ENCODE data around the gene ELOVL3.
"Not testable (repeated sequence)": the region's sequence is repeated elsewhere in the genome, so short reads cannot be mapped to it uniquely, and the experiment has no call there.

The ELOVL3 gene

DNA sequence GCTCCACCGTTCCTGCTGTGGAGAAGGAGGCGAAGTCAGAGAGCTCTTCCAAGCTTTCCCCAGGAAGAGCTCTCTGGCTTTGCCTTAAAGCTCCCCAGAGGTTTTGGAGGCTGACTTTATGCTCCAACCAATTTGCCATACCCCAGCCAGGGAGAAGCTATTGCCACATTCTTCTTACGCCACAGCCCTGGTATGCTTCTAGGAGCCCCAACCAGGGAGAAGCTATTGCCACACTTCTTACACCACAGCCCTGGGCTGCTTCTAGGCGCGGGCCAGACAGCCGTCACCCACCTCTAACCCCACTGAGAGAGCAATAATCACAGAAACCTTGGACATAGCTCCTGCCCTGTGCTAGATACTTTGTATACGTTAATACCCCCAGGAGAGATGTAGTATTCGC is 951 bp downstream of the ELOVL3 start:
- DNase-seq: no peak

DNA sequence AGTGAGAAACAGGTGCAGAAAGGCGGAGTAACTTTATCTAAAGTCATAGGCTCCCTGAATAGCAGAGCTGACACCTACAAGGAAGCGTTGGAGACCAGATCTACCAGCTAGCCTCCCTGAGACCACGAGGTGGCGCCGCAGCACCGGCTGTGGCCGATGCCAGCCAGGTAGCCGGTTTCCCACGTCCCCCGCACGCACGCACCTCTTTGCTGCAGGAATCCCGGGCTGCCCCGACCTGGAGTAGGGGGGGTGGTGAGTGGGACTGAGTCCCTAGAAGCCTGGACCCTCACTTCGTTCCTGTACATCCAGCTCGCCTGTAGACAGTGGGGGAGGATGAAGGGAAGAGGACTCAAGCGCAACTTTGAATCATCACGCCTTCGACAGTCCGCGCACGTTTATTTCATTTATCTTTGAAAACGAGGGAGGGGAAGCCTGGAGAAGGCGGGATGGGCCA is 3.7 kb downstream of the ELOVL3 start:
- peak; percentile 33 to 46 for DNase-seq

DNA sequence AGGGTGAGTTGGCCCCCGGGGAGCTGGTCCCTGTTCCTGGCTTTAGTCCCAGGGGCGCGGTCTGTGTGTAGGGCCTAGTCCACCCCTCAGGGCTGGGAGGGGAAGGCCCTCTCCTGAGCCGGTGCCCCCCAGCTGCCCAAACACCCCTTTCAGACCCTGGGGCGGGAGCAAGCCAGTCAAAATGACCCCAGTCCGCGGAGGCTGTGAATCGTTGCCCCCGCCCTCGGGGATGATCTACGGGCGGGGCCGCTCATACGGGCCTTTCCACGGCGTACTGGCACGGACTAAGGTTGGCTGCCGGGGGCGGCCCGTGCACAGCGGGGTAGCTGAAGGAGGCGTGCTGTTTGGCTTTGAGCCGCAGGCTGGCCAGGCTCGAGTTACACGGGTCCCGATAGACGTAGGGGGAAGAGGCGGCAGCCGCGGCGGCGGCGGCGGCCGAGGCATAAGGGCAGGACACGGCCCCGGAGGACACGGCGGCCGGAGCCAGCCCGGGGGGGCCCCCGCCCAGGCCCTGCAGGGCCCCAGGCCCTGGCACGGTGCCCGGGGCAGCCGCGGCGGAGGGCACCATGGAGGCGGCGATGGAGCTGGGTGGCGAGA is 4.3 kb downstream of the ELOVL3 start:
- no peak for DNase-seq

DNA sequence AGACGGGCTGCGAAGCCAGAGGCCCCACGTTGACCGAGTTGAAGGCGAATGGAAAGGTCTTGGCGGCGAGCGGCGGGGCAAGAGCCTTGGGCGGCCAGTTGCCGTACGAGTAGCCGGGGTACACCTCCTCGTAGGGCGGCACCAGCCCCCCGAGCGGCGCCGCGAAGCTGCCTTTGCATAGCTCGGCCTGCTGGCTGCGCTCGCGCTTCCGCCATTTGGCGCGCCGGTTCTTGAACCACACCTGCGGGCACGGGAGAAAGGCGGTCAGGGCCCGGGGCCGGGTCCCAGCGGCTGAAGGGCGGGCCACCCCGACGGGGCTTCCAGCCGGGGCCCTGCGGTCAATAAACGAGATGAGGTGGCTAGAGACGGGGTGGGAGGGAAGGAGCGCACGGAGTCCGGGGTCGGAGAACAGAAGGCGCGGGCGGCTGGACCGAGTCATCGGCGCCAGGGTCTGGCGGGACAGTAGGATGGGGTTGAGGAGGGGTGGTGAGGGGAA is 4.8 kb downstream of the ELOVL3 start:
- DNase-seq: no peak

DNA sequence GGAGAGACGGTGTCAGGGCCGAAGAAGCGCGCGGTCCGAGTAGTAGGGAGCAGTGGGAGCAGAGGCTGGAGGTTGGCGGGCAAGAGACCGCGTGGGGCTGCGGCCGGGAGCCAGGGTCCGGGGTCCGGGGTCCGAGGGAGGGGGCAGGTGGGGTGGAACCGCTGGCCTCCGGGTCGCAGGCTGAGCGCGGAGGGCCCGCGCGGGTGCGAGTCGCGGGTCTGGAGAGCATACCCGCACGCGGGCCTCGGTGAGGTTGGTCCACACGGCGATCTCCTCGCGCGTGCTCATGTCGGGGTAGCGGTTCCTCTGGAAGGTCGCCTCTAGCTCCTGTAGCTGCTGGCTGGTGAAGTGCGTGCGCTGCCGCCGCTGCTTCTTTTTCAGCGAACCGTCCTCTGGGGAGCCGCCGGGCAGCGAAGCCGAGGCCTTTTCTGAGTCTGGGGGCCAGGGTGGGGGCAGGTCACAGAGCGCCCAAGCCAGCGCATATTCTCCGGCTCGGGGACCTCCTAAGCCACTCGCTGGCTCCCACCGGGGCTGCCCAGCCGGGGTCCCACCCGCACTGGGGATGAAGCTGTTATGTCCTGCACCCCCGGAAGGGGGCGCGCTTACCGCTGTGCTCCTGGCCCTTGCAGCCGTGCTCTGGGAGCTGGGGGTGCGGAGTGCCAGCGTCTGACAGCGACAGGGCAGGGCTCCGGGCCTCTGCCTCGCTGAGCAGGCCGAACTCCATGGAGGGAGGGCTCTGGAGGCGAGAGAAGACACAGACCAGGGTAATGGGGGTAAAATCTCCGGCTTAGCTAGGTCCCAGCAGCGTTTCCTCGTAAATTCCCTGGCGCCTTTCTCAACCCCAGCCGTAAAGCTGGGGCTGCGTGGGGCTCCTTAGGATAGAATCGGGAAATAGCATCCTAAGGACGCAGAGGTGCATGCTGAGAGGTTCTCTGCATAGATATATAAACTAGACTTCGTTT is 5.5 kb downstream of the ELOVL3 start:
- peak in 1 of 2 experiments; percentile 24 for DNase-seq

DNA sequence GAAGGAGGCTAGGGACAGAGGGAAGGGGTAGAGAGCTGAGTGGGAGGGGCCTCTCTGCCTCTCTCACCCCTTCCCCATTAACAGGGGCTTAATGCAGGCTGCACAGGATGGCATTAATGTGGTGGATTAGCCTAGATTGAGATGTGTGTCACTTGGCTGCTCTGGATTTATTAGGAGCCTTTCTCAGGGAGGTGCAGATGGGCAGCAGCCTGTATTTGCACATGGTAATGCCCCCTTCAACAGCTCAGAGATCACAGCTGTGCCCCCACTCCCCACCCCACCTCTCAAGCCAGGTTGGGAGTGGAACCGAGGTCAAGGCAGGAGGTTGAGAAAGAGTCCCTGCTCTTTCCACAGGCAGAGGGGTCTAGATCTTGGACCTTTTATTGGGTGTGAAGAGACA is 7.9 kb downstream of the ELOVL3 start:
- DNase-seq: no peak

DNA sequence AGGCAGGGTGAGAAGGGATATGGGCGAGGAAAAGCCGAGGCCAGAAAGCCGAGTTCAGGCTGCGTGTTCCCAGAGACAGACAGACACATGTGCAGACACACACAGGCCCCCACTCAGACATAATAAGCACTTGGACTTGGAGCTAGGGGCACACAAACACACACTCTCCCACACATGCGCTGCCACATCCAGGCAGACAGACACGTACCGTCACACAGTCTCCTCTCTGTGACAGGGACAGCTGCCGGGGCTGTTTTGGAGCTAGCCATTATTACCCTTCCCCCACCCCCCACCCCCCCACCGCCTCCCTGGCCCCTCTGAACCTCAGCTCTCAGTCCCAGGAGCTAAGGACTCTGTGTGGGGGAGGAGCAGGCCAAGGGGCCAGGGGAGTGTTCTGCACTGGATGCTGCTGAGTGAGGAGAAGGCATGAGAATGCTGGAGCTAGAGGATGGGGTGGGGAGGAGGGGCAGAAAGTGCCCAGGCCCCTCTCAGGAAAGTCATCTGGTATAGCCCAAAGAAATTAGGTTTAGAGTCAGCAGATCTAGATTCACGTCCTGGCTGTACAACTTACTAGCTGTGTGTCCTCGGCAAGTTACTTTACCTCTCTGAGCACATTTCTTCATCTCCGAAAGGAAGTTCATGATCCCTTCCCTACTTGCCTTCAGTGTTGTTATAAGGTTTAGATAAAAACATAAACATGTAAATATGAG is 8.9 kb downstream of the ELOVL3 start:
- DNase-seq: no peak

DNA sequence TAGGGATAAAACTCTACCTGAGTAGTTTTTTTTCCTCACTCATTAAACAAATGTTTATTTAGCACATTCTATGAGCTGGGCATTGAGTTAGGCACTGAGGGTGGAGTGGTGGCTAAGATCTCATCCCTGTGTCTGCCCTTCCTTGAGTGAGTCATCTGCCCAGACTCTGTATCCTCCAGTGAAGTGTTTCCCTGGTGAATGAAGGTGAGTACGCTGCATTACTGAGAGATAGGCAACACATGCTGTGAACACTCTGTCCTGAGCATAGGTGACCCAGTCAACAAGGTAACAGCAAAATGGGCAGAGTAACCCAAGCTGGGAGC is 9.5 kb downstream of the ELOVL3 start:
- no peak for DNase-seq

DNA sequence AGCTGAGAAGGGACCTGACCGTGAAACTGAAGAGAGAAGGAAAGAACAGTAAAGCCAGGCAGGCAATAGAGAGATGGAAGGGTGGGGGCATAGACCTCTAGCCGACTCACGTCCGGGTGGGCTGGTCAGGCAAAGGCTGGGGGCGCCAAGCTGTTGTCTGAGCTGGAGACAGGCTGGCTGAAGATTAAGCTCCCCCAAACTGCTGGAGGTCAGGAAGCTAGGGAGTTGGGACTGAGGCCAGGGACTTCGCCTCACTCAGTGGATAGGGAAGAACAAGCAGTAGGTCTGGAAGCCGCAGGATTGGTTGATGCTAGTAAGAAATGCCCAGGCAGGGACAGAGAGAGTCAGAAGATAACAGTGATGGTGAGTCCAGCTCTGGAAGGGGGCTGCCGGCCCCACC is 9.9 kb downstream of the ELOVL3 start:
- DNase-seq: no peak

DNA sequence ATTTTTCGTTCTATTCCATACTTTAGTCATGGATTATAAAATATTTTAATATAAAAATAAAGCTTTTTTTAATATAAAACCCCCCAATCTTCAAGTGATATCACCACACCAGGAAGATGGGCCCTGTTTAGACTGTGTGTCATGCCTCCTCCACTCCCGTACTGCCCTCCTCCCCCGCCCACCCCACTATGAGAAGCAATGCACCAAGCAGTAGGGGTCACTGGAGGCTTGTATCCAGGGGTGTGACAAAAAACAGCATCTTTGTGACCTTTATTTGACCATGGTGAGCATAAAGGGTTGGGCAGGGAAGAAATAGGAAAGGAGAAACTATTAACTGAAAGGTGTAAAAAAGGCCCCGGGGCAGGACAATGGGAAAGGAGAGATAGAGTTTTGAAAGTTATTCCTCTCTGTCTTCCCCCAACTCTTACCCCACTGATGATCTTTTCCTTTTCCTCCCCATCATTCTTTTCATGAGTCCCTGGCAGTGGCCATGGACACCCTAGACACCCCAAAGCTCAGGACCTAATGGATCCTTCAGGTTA is 11.7 kb downstream of the ELOVL3 start:
- no peak for DNase-seq

DNA sequence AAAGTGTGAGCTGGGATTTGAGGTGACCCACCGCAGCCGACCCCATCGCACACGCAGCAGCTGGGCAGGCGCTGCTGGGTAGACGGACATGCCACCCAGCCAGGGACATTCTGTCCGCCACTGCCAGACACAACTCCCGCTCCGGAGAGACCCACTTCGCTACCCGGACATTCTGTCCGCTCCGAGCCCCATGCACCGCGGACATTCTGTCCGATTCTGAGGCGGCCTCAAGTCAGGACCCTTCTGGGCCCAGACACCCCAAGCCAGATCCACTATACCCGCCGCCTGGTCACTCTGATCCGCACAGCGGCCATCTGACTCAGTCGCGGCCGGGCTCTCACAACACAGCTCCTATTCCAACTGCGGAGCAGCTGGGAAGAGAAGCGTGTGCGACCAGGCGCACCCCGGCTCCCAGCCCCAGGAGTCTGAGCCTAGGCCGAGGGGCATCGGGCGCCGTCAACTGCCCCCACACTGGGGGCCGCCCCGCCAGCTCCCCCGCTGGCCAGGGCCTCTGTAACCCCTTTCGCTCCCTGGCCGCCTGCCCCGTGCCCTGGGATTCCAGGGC is 14.4 kb downstream of the ELOVL3 start:
- no peak for DNase-seq

DNA sequence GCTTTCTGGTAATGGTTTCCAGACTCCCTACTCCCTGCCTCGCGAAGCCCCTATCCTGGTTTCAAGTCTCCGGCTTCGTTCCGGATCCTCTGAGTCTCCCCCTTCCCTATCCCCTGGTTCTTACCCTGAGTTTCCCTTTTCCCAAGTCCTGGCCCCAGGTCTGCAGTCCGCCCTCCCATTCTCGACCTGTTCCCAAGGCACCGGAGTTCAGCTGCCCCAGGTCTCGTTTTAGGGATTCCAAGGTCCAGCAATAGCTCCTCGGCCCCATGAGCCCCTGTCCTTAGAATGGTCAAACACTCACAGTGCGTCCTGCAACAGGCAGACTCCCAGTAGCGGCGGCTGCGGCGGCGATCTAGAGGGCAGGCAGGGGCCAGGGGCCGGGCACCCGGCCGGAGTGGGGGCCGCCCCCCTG is 14.9 kb downstream of the ELOVL3 start:
- no peak for DNase-seq

DNA sequence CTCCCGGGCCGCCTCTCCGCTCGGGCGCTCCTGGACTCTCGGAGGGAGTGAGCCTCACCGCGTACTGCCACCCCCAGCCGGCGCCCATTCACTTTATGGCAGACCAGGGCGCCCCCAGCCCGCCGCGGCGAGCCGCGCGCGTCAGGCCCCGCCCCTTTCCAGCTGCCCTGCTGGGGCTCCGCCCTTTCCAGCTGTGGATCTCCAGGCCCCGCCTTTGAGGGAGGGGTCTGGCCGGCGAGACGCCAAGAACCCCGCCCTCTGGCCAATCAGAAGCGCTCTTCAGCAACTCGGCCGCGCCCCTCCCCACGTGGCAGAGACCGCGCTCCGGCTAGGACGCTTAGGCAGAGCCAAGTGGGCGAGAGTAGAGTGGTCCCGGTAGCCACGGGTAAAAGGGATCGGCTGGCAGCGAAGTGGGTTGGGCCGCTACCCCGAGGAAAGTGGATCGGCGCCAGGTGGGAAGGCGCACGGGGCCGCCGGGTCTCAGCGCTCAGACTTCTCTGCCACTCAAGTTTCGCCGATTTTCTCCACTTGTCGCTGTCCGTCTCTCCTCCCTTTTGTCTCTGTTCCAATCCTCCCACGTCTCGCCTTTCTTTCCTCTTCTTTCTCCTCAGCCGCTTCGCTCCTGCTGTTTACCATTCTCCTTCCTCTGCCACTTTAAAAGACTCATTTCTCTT is 15.5 kb downstream of the ELOVL3 start, which contains the start of gene PITX3:
Gene PITX3 (minus strand): TSS at position 69 of the 674 bp plus-strand sequence. CDS start 9,432 bp downstream, outside the sequence.
- DNase-seq: peak; percentile 18 to 67

DNA sequence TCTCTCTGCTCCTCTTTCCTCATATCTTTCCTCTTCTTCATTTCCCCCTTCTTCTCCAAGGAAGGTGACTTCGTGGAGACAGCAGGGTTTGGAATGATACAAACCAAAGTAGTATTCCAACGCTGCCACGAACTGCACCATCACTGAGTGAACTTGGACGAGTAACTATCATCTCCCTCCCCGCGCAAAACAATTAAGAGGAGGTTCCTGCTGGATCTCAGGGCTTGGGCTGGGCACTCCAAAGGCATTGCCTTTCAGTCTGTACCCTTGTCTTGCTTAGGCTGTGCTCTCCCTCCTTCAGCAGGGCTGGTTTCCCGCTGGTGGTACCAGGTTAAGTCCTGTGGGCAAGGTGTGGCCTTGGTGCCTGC is 16.0 kb downstream of the ELOVL3 start:
- DNase-seq: no peak

DNA sequence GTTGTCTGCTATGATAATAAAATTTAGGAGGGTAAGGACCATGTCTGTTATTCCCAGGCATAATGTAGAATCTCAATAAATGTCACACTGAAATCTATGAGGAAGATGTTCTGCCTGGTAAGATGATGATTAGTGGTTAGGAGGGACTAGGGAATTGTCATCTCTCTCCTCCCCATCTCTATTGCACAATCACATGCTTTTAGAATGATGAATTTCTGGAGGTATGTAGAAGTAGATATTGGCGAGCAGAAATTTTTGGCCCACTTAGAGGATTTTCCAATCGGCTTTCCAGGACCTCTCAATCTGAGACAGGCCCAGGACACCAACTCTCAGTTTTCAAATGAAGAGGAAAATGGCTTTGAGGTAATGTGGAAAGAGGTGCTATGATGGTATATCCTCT is 17.2 kb downstream of the ELOVL3 start:
- peak; percentile 16 to 31 for DNase-seq

DNA sequence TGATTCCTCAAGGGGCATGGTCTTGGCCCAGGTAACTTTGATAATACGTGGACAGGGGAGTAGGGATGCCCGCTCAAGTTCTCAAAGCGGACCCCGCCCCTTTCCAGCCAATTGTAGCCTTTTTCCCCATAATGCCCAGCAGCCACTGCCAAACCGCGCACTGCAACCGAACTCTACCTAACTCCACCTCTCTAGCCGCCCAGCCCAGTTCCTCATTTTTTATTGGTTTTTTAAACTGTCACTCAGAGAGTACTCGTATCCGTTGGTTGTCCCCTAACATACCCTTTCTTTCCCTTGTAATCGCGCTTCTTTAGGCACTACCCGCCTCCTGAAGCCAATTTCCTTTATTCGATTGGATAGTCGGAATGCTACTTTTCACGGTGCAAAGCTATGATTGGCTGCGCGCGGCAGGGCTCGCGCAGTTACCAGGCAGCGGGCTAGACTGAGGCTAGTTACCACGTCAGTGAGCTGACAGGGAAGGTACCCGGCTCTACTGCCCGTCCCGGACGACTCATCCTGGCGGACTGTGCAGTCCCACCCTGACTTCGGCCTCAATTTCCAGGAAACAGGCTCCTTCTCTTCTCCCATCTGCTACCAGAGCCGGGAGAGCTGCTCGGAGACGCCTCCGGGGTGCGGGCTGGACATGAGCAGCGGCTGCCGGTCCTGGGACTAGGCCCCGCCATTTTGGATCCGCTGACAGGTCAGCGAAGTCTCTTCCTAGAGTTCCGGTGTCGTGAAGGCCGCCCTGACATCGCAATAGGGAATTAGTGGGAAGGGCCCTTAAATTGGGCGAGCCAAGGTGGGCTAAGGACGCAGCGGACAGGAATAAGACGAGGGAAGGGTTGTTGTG is 19.2 kb downstream of the ELOVL3 start, which contains the start of gene GBF1:
Gene GBF1 (plus strand): TSS at position 451 of the 850 bp plus-strand sequence. CDS start 13,407 bp downstream, outside the sequence.
- peak; percentile 99 to 100 for DNase-seq

DNA sequence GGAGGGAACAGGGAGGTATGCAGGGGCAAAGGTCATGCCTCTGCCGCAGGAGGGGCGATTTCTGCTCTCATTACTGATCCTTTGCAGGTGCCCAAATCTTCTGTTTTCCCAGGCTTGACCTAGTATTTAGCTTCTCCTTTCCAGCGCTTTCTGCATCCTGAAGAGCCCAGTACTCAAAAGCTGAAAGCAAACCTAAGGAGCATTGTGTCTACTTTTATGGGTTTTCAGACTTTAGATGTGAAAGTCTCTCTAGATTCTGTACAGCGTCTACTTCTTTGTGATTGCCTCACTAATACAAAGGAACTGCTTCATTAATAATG is 19.8 kb downstream of the ELOVL3 start:
- DNase-seq: no peak

DNA sequence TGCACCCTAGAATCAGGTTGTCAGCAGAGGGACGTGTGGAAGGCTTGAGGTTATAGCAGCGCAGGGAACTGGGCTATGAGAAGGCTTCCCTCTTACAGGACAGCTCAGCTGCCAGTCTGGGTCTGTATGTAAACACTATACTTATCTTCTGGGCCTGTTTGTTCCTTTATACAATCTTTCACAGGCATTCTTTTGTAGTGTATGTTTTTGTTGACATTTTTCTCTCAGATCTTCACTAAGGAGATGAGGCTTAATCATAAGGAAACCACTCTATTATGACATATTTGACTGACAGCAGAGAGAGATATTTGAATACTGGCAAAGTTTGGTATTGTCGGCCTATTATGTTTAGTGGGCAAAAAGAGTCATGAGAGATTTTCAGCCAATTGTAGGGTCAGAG is 20.2 kb downstream of the ELOVL3 start:
- no peak for DNase-seq

DNA sequence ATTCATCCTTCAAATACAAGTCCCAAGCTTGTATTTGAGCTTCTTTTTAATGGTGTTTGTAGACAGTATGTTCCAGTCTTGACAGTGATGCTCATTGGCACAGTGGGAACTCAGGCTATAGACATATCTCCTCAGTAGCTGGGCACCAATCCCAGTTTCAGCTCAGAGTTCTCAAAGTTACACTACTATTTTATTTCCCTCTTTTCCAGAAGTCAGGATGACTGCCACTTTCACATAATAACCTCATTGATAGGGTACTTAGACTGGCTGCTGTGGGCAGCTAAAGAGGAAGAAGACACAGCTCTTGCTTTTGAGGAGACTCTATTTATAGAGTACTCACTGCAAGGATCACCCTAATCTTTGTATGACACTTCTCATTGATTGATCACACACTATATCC is 21.6 kb downstream of the ELOVL3 start:
- no peak for DNase-seq

DNA sequence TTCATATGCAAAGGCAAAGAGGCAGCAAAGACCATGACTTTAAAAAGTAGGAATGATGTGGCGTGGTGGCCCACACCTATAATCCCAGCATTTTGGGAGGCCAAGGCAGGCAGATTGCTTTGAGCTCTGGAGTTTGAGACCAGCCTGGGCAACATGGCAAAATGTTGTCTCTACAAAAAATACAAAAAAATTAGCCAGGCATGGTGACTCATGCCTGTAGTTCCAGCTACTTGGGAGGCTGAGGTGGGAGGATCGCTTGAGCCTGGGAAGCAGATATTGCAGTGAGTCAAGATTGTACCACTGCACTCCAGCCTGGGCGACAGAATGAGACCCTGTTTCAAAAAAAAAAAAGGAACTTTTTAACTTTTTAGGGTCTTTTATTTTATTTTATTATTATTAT is 26.4 kb downstream of the ELOVL3 start:
- DNase-seq: not testable (repeated sequence)

DNA sequence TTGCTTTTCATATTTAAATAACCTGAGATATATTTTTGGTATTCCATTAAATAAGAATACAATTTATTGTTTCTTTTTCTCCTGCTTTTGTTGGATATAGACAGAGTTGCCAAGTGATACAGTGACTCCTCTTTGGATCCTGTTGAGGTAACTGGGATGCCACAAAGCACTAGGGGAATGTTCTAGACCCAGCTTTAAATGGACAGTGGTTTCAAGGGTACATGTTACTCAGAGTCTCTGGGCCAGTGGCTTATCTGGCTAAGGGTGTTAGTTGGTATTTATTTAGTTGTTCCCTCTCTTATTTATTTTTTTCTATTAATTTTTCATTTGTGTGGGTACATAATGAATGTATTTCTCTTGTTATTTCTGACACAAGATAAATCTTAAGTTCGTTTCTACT is 28.3 kb downstream of the ELOVL3 start:
- DNase-seq: no peak

Measured in SW 1271 (cell line).